Measurements from ENCODE around the gene SCOC.
A peak's percentile ranks its signal among the peaks of the same experiment; 100 is the strongest.

The SCOC gene

DNA sequence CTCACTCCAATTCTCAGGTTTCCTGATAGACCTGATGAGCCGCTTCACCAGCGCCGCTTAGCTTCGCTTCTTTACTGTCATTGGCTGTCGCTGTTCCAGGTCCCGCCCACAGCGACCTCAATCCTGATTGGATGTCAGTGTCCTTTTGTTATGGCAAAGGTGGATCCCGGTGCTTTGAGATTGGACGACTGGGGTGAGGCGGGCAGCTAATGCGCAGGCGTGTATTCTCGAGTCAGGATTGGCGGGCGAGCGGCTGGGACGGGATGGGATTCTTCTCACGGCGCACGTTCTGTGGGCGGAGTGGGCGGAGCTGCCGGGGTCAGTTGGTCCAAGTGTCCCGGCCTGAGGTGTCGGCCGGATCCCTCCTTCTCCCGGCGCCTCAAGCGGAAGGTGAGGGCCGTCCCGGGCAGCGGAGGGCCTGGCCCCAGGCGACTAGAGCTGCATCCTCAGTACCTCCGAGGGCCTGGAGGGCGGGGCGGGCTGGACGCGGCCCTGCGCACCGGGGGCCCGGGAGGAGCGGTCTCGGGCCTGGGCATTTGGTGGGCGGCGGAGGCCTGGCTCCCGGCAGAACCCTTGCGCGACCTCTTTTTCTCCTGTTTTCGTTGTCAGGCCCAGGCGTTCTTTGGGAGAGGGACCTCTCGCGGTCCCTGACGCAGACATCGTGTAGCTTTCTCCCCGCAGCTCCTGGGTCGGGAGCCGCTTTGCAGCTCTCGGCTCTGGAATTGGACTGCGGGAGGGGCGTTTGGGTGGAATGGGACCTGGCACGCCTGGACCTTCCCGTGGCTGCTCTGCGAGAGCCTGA lies at the start of gene SCOC:
Gene SCOC (plus strand): TSS at position 319 of the 802 bp plus-strand sequence. CDS start 5,525 bp downstream, outside the sequence.
- Histone ChIP-seq H4K20me1 (peaks cover 42% of the 10 kb centered on the region), H3K4me2 (peak within 1 kb of the TSS; percentile 85), H3K9me3 (no peaks in the 10 kb centered on the region), H3K36me3 (no peaks in the 10 kb centered on the region), H3K27ac (peak within 1 kb of the TSS; percentile 83), H3K9ac (peak within 1 kb of the TSS; percentile 90), H3K4me1 (peaks cover 38% of the 10 kb centered on the region), H3K4me3 (peak within 1 kb of the TSS; percentile 97), H3K27me3 (no peaks in the 10 kb centered on the region)
- no peak for TF ChIP-seq Cebpa-rat (IDR thresholded peaks at IDR 0.05)

DNA sequence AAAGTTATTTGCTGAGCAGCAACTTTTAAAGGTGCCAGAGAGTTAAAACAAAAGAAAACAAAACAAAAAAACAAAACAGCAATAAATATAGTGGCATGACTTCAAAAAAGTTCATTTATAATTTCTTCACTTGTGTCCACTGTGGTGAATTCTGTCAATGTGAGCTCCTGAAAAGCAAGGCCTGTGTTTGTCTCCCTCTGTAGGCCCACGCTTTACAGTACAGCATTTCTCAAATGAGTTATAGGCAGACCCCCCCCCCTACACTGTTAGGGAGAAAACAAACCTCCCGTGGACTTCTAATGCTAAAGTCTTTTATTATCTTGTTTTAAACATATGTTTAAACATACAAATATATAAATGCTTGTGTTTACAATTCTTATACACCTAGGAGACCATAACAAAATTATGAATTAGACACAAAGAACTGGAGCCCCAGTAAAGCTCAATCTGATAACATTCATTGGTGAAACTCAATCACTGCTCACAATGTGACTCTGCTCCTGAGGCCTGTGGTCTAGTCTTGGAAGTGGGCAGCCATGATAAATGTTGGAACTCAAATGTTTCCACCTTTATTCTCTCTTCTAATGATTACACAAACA lies 47.0 kb upstream of the SCOC start:
- Histone ChIP-seq H3K9me3 (no peaks in the 10 kb centered on the region), H3K4me1 (peaks cover 16% of the 10 kb centered on the region), H3K36me3 (no peaks in the 10 kb centered on the region), H3K4me2 (no peak overlapping the region), H3K4me3 (no peak overlapping the region), H3K27ac (no peak overlapping the region), H4K20me1 (no peaks in the 10 kb centered on the region), H3K9ac (no peak overlapping the region), H3K27me3 (no peaks in the 10 kb centered on the region)
- no peak for TF ChIP-seq Cebpa-rat (IDR thresholded peaks at IDR 0.05)

DNA sequence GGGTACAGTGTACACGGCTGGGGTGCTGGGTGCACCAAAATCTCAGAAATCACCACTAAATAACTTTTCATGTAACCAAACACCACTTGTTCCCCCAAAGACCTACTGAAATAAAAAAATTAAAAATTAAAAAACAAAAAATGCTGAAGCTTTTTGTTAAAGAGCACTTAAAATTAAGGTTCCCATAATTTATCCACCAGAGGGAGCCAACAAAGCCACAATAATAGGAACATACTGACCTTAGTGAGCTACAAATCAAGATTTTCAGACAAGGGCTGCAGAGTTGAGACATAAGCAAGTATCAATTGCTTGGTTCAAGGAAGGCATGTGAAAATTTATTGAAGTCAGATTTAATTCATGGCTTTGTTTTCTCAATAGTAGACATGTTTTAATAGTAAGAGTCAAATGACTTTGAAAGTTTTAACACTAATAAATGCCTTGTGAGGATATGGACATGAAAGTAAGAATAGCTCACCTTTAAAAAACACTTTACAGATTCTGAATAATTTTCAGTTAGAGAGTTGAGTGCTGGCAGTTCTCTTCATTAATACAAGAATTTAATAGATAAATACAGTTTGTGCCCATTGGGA lies 43.0 kb upstream of the SCOC start:
- Histone ChIP-seq H3K36me3 (no peaks in the 10 kb centered on the region), H3K4me2 (peak overlapping the region; percentile 62; the same call in 1 of the 2 replicates), H3K9me3 (no peaks in the 10 kb centered on the region), H3K27me3 (no peaks in the 10 kb centered on the region), H3K9ac (no peak overlapping the region), H4K20me1 (no peaks in the 10 kb centered on the region), H3K4me1 (peaks cover 21% of the 10 kb centered on the region), H3K27ac (no peak overlapping the region), H3K4me3 (no peak overlapping the region)
- TF ChIP-seq Cebpa-rat (IDR thresholded peaks at IDR 0.05): no peak

DNA sequence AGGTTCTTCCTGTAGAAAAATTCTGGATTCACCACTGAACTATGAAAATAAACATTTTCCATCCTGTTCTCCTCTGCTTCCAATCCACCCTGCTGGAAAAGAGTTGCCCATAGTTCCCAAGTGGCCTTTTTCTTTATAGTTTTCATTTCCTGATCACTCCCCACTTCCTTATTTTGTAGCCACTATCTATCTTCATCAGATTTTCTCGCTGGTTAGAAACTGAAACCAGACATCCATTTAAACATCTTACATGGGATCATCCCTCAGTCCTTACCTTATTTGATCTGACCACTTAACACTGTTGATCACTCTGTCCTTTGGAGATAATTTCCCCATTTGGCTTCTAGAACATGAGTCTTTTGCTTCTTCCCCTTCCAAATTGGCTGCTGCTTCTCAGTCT lies 42.2 kb upstream of the SCOC start:
- Histone ChIP-seq H3K4me3 (no peak overlapping the region), H3K4me1 (peaks cover 21% of the 10 kb centered on the region), H3K27me3 (no peaks in the 10 kb centered on the region), H3K36me3 (no peaks in the 10 kb centered on the region), H3K9me3 (no peaks in the 10 kb centered on the region), H4K20me1 (no peaks in the 10 kb centered on the region), H3K27ac (no peak overlapping the region), H3K9ac (no peak overlapping the region), H3K4me2 (peak overlapping the region; percentile 62)
- no peak for TF ChIP-seq Cebpa-rat (IDR thresholded peaks at IDR 0.05)

DNA sequence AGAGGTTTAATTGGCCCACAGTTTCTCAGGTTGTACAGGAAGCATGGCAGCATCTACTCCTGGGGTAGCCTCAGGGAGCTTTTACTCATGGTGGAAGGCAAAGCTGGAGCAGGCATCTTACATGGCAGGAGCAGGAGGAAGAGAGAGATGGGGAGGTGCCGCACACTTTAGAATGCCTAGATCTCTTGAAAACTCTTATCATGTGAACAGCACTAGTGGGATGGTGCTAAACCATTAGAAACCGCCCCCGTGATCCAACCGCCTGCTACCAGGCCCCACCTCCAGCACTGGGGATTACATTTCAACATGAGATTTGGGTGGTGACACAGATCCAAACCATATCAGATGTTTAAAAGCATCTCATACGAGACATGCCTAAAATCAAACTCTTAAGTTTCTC lies 41.6 kb upstream of the SCOC start:
- no peaks in the 10 kb centered on the region for H3K27me3 ChIP-seq
- H3K4me2 ChIP-seq: peak overlapping the region; percentile 62
- no peak overlapping the region for H3K4me3 ChIP-seq
- TF ChIP-seq Cebpa-rat (IDR thresholded peaks at IDR 0.05): no peak
- no peaks in the 10 kb centered on the region for H3K9me3 ChIP-seq
- H3K27ac ChIP-seq: no peak overlapping the region
- no peaks in the 10 kb centered on the region for H3K36me3 ChIP-seq
- peaks cover 21% of the 10 kb centered on the region for H3K4me1 ChIP-seq
- H4K20me1 ChIP-seq: no peaks in the 10 kb centered on the region
- H3K9ac ChIP-seq: no peak overlapping the region

DNA sequence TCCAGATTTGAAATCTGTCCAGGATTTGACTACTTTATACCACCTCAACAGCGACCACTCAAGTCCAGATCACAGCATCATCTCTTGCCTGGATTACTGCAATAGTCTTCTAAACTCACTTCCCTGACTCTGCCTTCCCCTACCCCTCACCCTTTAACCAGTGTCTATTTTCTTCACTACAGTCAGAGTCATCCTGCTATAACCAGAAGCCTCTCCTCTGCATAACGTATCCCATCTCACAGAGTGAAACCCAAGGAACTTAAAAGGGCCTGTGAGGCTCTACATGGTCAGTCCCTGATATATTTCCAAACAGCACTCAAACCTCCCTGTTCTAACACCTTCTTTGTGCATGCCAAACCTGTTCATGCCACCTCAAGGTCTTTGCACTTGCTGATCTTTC lies 40.7 kb upstream of the SCOC start:
- Histone ChIP-seq H3K4me3 (no peak overlapping the region), H3K4me2 (no peak overlapping the region), H3K27me3 (no peaks in the 10 kb centered on the region), H4K20me1 (no peaks in the 10 kb centered on the region), H3K36me3 (no peaks in the 10 kb centered on the region), H3K4me1 (peaks cover 19% of the 10 kb centered on the region), H3K9me3 (no peaks in the 10 kb centered on the region), H3K27ac (no peak overlapping the region), H3K9ac (no peak overlapping the region)
- no peak for TF ChIP-seq Cebpa-rat (IDR thresholded peaks at IDR 0.05)

DNA sequence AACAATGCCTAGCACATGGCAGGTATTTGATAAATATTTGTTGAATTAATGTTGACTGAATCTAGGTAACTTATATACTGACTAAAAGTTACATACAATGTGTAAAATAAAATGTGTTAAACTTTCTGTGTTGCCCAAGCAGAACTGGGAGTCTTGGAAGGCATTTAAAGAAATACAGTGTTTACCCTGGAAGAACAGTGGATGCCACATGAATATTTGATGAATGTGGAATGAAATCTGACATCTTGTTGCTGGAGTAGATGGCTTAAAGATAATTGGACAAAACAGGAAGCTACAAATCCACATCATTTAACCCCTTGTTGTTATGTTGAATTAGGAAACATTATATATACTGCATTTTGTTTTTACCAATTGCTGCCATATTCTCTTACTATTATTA lies 39.9 kb upstream of the SCOC start:
- no peaks in the 10 kb centered on the region for H3K9me3 ChIP-seq
- H3K36me3 ChIP-seq: no peaks in the 10 kb centered on the region
- no peak overlapping the region for H3K4me2 ChIP-seq
- no peaks in the 10 kb centered on the region for H3K27me3 ChIP-seq
- no peaks in the 10 kb centered on the region for H4K20me1 ChIP-seq
- no peak overlapping the region for H3K4me3 ChIP-seq
- no peak overlapping the region for H3K27ac ChIP-seq
- peaks cover 14% of the 10 kb centered on the region for H3K4me1 ChIP-seq
- TF ChIP-seq Cebpa-rat (IDR thresholded peaks at IDR 0.05): no peak
- no peak overlapping the region for H3K9ac ChIP-seq

DNA sequence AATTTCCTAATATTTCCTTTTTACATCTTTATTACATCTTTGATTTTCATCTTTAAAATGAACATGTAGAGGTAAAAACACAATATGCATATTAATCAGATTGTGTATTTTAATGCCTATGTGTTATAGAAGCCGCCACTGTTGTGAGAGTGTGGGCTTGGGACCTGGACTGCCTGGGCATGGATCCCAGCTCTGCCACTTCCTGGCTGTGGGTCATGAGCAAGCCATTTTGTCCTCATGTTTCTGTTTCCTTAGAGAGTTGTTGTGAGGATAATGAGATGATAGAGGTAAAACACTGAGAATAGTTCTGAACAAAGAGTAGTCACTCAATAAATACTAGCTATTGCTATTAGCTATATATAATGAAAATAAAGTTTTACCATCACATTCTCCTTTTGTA lies 38.4 kb upstream of the SCOC start:
- Histone ChIP-seq H3K27ac (no peak overlapping the region), H3K9ac (no peak overlapping the region), H3K9me3 (no peaks in the 10 kb centered on the region), H3K4me3 (no peak overlapping the region), H3K36me3 (no peaks in the 10 kb centered on the region), H3K4me2 (no peak overlapping the region), H3K27me3 (no peaks in the 10 kb centered on the region), H4K20me1 (no peaks in the 10 kb centered on the region), H3K4me1 (peaks cover 14% of the 10 kb centered on the region)
- TF ChIP-seq Cebpa-rat (IDR thresholded peaks at IDR 0.05): no peak

DNA sequence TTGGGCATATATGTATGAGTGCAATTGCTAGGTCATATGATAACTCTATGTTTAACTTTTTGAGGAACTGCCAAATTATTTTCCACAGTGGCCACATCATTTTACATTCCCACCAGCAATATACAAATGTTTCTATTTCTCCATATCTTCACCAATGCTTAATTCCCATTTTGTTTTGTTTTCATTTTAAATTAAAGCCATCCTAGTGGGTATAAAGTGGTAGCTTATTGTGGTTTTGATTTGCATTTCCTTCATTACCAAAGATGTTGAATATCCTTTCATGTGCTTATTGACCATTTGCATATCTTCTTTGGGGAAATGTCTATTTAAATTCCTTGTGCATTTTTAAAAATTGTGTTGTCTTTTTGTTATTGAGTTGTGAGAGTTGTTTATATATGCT lies 36.7 kb upstream of the SCOC start:
- Histone ChIP-seq H3K27me3 (no peaks in the 10 kb centered on the region; the same call in 1 of the 2 replicates), H3K36me3 (no peaks in the 10 kb centered on the region), H3K27ac (no peak overlapping the region), H3K4me1 (peaks cover 3% of the 10 kb centered on the region), H3K4me3 (no peak overlapping the region), H4K20me1 (no peaks in the 10 kb centered on the region), H3K9ac (no peak overlapping the region), H3K9me3 (no peaks in the 10 kb centered on the region), H3K4me2 (no peak overlapping the region)
- no peak for TF ChIP-seq Cebpa-rat (IDR thresholded peaks at IDR 0.05)

DNA sequence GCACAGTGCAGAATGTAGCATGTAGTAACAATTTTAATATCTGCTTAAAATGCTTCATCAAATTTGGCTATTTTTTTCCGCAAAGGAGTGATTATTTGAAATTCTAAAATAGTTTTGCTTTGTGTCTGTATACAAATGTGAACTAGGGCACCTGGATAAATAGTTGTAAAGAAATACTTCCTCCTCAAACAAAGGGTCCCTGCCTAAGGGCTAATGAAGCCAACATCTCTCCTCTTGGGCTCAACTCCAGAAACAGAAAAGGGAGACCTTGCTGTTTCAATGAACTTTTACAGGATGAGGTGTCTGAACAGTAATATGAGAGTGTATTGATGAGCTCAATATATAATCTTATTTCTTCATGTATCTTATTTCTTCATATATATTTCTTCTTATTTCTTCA lies 30.8 kb upstream of the SCOC start:
- H3K27ac ChIP-seq: no peak overlapping the region
- H3K4me1 ChIP-seq: no peaks in the 10 kb centered on the region
- no peaks in the 10 kb centered on the region for H3K36me3 ChIP-seq
- no peak overlapping the region for H3K4me2 ChIP-seq
- H3K9ac ChIP-seq: no peak overlapping the region
- H3K9me3 ChIP-seq: no peaks in the 10 kb centered on the region
- no peaks in the 10 kb centered on the region for H4K20me1 ChIP-seq
- TF ChIP-seq Cebpa-rat (IDR thresholded peaks at IDR 0.05): no peak
- H3K27me3 ChIP-seq: no peaks in the 10 kb centered on the region; the same call in 1 of the 2 replicates
- H3K4me3 ChIP-seq: no peak overlapping the region
